Heart left ventricle (tissue), 13 donors: ENCODE measurements around the gene TNFAIP8L3.

ENCODE experiments used
- CTCF ChIP-seq, 12 donors: fragments of 200-600 bp; sonication (generic) in 4 of 12; IDR thresholded peaks; one replicate each; pipeline versions ENCODE4 v1.5.0 to v1.8.0; 2018 to 2022; ENCODE audit warnings: antibody characterized with exemption in 12 of 12, mild to moderate bottlenecking in 5 of 12
- POLR2A ChIP-seq, 2 donors: fragments of 450-650 bp; IDR thresholded peaks; one replicate each; pipeline ENCODE4 v1.6.1; 2017; ENCODE audit warnings: antibody characterized with exemption in 2 of 2, mild to moderate bottlenecking in 2 of 2, moderate library complexity in 2 of 2
- donor health status: ischemic (EF 13 %, LVEDD 7.1; RV severe dilation, severe dysfunction).
- donor health status: DM: no; HTN: yes; CAD: no.
- donor health status: DM: no; HTN: no; CAD: no.
- donor health status: ischemic (EF 25% LVEDD 6.9; RV normal size, moderate dysfunction).
- donor health status: ischemic (EF 25% LVEDD 5.7; RV mildly dilated, moderate dysfunction).
- donor health status: ischemic (EF 35%, LVEDD 5.7; RV mildly dilated, moderate dysfunction).
- donor health status: nonischemic (EF 11% LVEDD 7.7; RV severe dilation, severe dysfunction).
- donor health status: DM: yes; HTN: yes; CAD: no.
- donor health status: PGD.
- donor health status: ischemic (EF 29% LVEDD 5.4; RV normal size, mild dysfunction).
- donor health status: nonischemic (EF 23%, LVEDD 6.1; RV moderate dilation, normal function).

DNA sequence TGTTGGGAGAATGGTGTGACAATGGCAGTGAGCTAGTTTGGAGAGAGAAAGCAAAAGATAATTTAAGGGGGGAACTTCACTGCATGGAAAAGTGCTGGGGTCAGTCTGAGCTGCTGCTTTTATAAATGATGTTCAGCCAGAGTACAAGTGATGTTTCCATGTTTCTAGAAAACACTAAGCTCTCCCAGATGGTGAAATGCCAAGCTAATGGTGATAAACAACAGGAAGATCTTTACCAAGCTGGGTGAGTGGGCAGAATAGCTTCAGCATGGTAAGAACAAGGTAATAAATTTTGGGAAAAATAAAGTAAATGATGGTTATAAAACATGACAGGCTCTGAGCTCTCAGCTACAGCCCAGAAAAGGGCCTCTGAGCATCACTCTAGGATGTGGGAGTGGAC lies 29.4 kb downstream of the TNFAIP8L3 start:
- no peak for TF ChIP-seq POLR2A (IDR thresholded peaks at IDR 0.05)
- TF ChIP-seq CTCF (IDR thresholded peaks at IDR 0.05): no peak
